Smooth muscle cell (in vitro differentiated cells): ENCODE data around the gene TRIP12. TPM values are rescaled to one million over a fixed set of nuclear protein-coding genes. Genes with fewer than 3 reads are reported as not detected.

ENCODE experiments used
- DNase-seq: peaks from one replicate; lab custom pipeline; 2025; ENCODE audit not compliant: unreplicated experiment; lab: John Stamatoyannopoulos, UW
- H2AFZ ChIP-seq: fragments of 200-600 bp; sonication (generic); 2 replicates; pipeline ENCODE4 v1.6.0; 2016; ENCODE audit warnings: antibody characterized with exemption, low read depth, mild to moderate bottlenecking
- H3F3A ChIP-seq: fragments of 200-600 bp; sonication (generic); 2 replicates; pipeline ENCODE4 v1.6.0; 2017; ENCODE audit warnings: antibody characterized with exemption, low read depth
- H3K27ac ChIP-seq: fragments of 200-600 bp; sonication (generic); 2 replicates; pipeline ENCODE4 v1.5.1; 2016; ENCODE audit warnings: low read depth, mild to moderate bottlenecking
- H3K27me3 ChIP-seq: fragments of 200-600 bp; sonication (generic); 2 replicates; pipeline ENCODE4 v1.6.1; 2016; ENCODE audit warnings: low read depth, mild to moderate bottlenecking
- H3K36me3 ChIP-seq: fragments of 200-600 bp; sonication (generic); 2 replicates; pipeline ENCODE4 v1.5.1; 2016; ENCODE audit warnings: low read depth
- H3K4me1 ChIP-seq: fragments of 200-600 bp; sonication (generic); 2 replicates; pipeline ENCODE4 v1.5.1; 2016; ENCODE audit warnings: low read depth
- H3K4me2 ChIP-seq: fragments of 200-600 bp; sonication (generic); 2 replicates; pipeline ENCODE4 v1.6.0; 2016; ENCODE audit warnings: mild to moderate bottlenecking
- H3K4me3 ChIP-seq: fragments of 200-600 bp; sonication (generic); 2 replicates; pipeline ENCODE4 v1.5.1; 2016; ENCODE audit warnings: mild to moderate bottlenecking
- H3K79me2 ChIP-seq: fragments of 200-600 bp; sonication (generic); 2 replicates; pipeline ENCODE4 v1.6.0; 2016; ENCODE audit warnings: low read depth, mild to moderate bottlenecking
- H3K9ac ChIP-seq: fragments of 200-600 bp; sonication (generic); 2 replicates; pipeline ENCODE4 v1.6.0; 2016; ENCODE audit warnings: low read depth
- H3K9me3 ChIP-seq: fragments of 200-600 bp; sonication (generic); replicated peaks from 2 replicates; pipeline ENCODE4 v1.5.1; 2016; ENCODE audit warnings: low read depth
- H4K20me1 ChIP-seq: fragments of 200-600 bp; sonication (generic); 2 replicates; pipeline ENCODE4 v1.6.0; 2016; ENCODE audit warnings: low read depth
- CTCF ChIP-seq: fragments of 200-600 bp; sonication (generic); IDR thresholded peaks from 2 replicates; pipeline ENCODE4 v1.5.1; 2017; ENCODE audit warnings: borderline replicate concordance, mild to moderate bottlenecking, antibody characterized with exemption; ENCODE audit not compliant: insufficient read depth, poor library complexity, severe bottlenecking
- WGBS: methylation state at CpG from one replicate; pipeline ENCODE4 v1.1.7; 2016; ENCODE audit warnings: low lambda C conversion rate; 5-methylcytosine and 5-hydroxymethylcytosine counted together
- polyA plus RNA-seq: library from polyadenylated mRNA; unstranded; fragments of >200 nt; fragmentation: Nextera tagmentation; extraction: Ambion mirVana; gene quantifications from 2 replicates; pipeline ENCODE4 v1.2.1, GENCODE V29; 2016
- total RNA-seq: library from RNA; depleted of rRNA; stranded (reverse); fragments of >200 nt; gene quantifications from 2 replicates; pipeline ENCODE4 v1.2.3, GENCODE V29; 2014

The TRIP12 gene
- total and polyA plus RNA-seq, 2 experiments from 2014 or later = 45.5 to 103 TPM

GRCh38 chr2:229857634-229858033 lies 64.2 kb downstream of the TRIP12 start:
- Histone ChIP-seq H3F3A (no peaks in the 10 kb centered on the region), H2AFZ (no peak overlapping the region), H3K4me1 (no peaks in the 10 kb centered on the region), H3K79me2 (peaks cover 84% of the 10 kb centered on the region), H3K9ac (no peak overlapping the region), H3K27ac (no peak overlapping the region), H4K20me1 (peaks cover 88% of the 10 kb centered on the region), H3K4me3 (no peak overlapping the region), H3K4me2 (no peak overlapping the region), H3K27me3 (no peaks in the 10 kb centered on the region), H3K36me3 (peaks cover 7% of the 10 kb centered on the region), H3K9me3 (no peaks in the 10 kb centered on the region)
- no peak for DNase-seq
- WGBS = 81% methylated on average over 1 of the region's 1 CpG
- TF ChIP-seq CTCF = no peak

DNA sequence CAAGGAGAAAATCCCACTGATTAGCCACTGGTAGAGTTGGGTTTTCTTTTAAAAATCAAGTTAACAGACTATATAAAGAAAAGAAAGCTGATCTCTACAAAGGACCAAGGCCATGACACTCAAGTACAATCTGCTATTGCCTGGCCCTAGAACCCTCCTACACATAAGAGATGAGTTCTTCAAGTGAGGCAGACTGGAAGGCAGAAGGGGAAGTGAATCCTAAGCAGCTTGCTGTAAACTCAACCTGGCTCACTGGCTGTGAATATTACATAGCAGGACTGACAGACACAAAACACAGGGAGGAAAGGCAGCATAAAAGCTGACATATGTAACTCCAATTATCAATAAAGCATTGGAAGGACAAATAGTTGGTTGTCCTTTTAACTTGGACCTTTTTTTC lies 65.4 kb downstream of the TRIP12 start:
- Histone ChIP-seq H3K27me3 (no peaks in the 10 kb centered on the region), H3K79me2 (peaks cover 75% of the 10 kb centered on the region), H3K4me3 (no peak overlapping the region), H3K9ac (no peak overlapping the region), H3K27ac (no peak overlapping the region), H3K9me3 (no peaks in the 10 kb centered on the region), H3K36me3 (peaks cover 7% of the 10 kb centered on the region), H2AFZ (no peak overlapping the region), H3K4me1 (no peaks in the 10 kb centered on the region), H3F3A (no peaks in the 10 kb centered on the region), H4K20me1 (peaks cover 80% of the 10 kb centered on the region), H3K4me2 (no peak overlapping the region)
- TF ChIP-seq CTCF = no peak
- no peak for DNase-seq

DNA sequence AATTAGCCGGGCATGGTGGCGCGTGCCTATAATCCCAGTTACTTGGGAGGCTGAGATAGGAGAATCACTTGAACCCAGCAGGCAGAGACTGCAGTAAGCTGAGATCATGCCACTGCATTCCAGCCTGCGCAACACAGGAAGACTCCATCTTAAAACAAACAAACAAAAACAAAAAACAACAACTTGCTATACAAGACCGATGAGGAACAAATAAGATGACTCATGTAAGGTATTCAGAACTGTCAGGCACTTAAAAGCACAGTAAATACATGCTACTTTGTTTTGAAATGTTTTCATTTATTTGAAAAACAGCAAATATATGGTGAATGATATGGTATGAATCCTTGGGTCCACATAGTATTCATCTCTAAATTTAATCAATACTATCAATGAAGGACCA lies 66.7 kb downstream of the TRIP12 start:
- Histone ChIP-seq H3K4me1 (no peaks in the 10 kb centered on the region), H3K79me2 (peaks cover 66% of the 10 kb centered on the region), H4K20me1 (peaks cover 76% of the 10 kb centered on the region), H3K4me3 (no peak overlapping the region), H3K27ac (no peak overlapping the region), H2AFZ (no peak overlapping the region), H3K9me3 (no peaks in the 10 kb centered on the region), H3F3A (no peaks in the 10 kb centered on the region), H3K36me3 (peaks cover 7% of the 10 kb centered on the region), H3K9ac (no peak overlapping the region), H3K27me3 (no peaks in the 10 kb centered on the region), H3K4me2 (no peak overlapping the region)
- DNase-seq = no peak
- 83% methylated on average over 5 of the region's 5 CpGs for WGBS
- TF ChIP-seq CTCF = no peak

DNA sequence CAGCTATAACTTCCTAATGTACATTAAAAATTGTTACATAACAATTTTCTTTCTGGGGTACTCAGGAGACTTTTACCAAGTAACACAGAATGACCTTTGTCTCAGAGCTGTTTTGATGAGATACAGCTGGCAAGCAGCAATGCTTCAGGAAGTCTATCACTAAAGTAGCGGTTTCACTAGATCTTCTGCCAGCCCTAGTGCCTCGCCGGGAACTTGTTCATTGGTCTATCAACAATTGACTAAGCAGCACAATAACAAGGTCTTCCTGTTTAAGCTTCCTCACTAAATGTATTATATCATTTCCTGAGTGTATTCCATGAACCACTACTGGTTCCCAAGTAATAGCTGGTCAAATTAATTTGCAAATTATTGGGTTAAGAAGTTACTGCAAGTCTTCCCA lies 69.2 kb downstream of the TRIP12 start:
- peaks cover 74% of the 10 kb centered on the region for H3K79me2 ChIP-seq
- H2AFZ ChIP-seq = no peak overlapping the region
- DNase-seq = no peak
- H3K36me3 ChIP-seq = no peaks in the 10 kb centered on the region
- no peaks in the 10 kb centered on the region for H3F3A ChIP-seq
- no peak overlapping the region for H3K4me3 ChIP-seq
- 54% methylated on average over 3 of the region's 3 CpGs for WGBS
- no peaks in the 10 kb centered on the region for H3K4me1 ChIP-seq
- H3K4me2 ChIP-seq = no peak overlapping the region
- no peak overlapping the region for H3K9ac ChIP-seq
- H3K9me3 ChIP-seq = no peaks in the 10 kb centered on the region
- no peaks in the 10 kb centered on the region for H3K27me3 ChIP-seq
- no peak for TF ChIP-seq CTCF
- H3K27ac ChIP-seq = no peak overlapping the region
- peaks cover 77% of the 10 kb centered on the region for H4K20me1 ChIP-seq
